Cerebellar cortex (tissue), 1 donor: ENCODE measurements around the gene ZMIZ2.
"Not testable (repeated sequence)": the region's sequence is repeated elsewhere in the genome, so short reads cannot be mapped to it uniquely, and the experiment has no call there.

Experiments
- DNase-seq: peaks from one replicate; pipeline ENCODE4 v3.0.0-alpha.2; 2015; ENCODE audit warnings: low spot score

Gene ZMIZ2

DNA sequence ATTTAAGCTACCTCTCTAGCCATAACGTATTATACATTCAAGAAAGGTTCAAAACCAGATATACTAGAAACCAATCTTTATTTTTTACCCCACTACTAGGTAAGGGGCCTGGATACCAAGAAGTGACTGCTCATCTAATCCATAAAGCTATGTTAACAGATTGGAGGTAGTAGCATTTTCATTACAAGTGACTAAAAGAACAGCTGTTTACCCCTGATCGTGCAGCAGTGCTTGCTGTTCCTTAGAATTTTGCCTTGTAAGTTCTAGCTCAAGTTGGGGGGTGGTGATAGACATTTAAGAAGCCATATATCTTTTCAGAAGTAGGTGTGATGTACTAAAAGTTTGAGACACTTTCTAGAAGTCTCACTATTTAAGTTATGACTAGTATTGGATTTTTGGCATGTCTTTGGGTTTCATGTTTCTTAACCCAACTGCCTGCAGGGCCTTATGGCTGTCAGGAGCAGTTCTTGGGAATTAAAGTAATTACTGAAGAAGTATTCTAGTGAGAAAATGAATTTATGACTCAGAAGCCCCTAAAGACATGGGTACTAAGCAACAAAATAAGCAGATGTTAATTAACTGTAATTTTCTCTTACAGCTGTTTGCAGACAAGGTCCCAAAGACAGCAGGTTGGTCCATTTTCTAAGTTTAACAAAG, 50.1 kb downstream of the ZMIZ2 start:
- DNase-seq, result no peak

DNA sequence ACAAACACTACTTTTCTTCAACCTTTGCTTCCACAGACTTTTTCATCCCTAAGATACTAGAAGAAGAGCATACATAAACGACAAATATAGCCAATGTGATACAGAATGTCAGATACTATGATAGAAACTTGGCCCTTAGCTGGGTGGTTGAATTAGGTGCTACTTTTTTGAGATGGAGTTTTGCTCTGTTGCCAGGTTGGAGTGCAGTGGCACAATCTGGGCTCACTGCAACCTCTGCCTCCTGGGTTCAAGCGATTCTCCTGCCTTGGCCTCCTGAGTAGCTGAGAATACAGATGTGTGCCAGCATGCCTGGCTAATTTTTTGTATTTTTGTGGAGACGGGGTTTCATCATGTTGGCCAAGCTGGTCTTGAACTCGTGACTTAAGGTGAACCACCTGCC, 51.3 kb downstream of the ZMIZ2 start:
- DNase-seq, result no peak

DNA sequence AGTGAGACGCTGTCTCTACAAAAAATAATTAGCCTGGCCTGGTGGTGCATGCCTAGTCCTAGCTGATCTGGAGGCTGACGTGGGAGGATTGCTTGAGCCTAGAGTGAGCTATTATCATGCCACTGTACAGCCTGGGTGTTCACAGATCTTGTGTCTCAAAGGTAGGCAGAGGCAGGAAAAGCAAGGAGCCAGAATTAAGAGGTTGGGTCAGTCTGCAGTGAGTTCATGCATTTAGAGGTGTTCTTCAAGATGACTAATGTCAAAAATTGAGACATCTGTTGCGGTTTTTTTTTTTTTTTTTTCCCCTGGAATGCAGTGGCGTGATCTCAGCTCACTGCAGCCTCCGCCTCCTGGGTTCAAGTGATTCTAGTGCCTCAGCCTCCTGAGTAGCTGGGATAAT, 53.2 kb downstream of the ZMIZ2 start:
- DNase-seq, result no peak

GRCh38 chr7:44802418-44803025, 53.9 kb downstream of the ZMIZ2 start:
- DNase-seq, result no peak

- DNase-seq, result not testable (repeated sequence)
Observed at GRCh38 chr7:44803828-44804519, 55.3 kb downstream of the ZMIZ2 start.

DNA sequence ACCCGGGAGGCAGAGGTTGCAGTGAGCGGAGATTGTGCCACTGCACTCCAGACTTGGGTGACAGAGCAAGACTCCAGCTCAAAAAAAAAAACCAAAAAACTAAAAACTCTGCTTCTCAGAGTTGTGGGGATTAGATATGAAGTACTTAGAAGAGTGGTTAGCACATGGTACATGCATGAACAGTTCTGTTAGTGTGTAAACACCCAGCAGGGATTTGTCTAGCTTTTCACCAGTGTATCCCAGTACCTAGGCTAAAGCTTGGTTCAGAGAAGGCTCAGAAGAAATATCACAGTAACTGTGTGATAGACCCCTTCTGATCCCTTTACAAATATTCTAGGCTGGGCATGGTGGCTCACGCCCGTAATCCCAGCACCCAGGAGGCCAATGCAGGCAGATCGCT, 57.3 kb downstream of the ZMIZ2 start:
- no peak for DNase-seq

- DNase-seq, result no peak
Observed at GRCh38 chr7:44808914-44809393, 60.3 kb downstream of the ZMIZ2 start.

DNA sequence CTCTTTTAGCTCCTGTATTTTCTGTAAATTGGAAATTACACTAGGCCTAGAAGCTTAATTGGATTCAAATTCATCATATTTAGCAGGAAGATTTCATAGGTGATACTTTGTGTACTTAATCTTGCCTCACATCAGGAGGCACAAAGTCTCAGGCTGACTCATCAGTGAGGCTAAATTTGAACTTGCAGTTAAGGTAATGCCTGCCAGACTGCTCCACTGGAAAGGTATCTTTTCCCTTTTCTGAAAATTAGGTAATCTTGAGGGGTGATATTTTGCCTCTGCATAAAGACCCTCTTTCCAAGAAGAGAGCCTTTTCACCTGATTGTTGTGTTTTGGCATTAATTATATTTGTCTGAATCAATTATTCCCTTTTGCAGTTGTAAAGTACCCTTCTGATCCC, 62.4 kb downstream of the ZMIZ2 start:
- no peak for DNase-seq

GRCh38 chr7:44811571-44811970, 62.9 kb downstream of the ZMIZ2 start:
- DNase-seq, result no peak

- no peak for DNase-seq
Observed at GRCh38 chr7:44814919-44815318, 66.3 kb downstream of the ZMIZ2 start.

DNA sequence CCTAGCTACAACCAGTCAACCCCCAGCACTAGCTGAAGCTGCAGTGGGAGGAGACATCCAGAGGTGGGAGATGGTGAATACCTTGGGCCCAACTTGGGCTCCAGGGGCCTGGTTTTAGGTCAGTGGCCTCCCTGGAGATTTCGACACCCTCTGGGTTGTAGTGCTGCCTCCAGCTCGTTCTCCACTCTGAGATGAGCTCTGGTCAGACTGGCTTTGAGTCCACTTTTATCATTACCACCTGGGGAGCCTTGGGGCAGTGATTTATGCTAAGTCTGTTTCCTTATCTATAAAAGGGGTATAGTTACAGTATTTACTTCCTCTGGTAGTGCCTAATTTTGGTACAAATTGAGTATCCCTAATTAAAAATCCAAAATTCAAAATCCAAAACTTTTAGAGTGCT, 70.6 kb downstream of the ZMIZ2 start:
- DNase-seq, result no peak
